ENCODE results near the gene MMP7.
A peak's percentile ranks its signal among the peaks of the same experiment; 100 is the strongest.

The MMP7 gene

DNA sequence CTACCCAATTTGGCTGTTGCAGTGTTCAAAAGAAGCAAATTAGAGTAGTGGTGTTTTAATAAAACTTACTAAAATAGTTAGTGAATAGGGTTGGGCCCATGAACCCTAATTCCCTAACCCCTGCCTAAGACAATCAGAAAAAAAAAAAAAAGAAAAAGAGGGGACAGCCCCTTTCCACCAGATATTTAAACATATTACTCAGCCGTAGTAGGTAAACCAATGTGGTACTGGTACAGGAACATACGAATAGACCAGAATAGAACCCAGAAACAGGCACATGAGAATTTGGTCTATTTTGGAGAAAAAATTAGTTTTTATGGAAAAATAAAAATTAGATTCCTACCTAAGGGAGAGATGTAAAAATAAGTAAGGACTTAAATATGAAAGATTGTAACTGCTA, 38.6 kb downstream of the MMP7 start:
- DNase-seq: no peak

DNA sequence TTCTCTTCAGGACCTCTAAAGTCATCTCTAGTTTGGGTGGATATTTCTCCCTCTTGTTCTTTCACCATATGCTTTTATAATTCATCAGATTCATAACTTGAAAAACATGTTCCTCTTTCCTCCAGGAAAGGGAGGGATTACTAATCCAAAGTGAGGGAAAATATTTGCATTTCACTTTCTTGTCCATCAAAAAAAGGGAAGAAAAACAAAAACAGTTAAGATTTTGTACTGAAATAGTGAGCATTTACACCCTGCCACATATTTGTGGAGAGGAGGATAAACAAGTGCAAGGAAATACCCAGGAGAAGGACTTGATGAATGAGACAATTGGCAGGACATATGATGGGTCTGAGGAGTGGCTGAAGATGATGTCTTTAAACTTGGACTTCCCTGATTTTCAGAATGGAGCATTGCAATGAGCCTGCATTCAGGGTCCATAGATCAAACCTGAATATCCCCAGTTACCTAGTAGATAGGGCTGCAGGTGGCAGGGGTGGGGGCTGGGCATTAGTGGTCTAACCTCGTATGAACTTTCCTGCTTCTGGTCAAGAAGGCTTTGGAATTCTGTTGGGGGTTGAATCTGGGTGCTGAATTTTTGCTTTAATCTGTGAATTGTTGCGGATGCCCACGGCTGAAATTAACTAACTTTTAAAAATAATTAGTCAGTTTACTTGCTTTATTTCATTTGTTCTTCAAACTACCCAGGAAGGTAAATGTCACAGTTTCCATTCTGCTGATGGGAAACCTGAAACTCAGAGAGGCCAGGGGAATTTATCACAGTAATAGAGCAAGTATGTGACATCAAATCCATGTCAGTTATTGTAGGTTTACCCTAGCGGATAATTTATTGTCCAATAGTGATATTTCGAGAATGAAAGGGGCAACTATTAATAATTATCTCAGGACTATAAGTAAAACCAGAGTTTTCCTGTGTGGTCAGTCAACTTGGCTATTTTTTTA, 41.1 kb downstream of the MMP7 start:
- no peak for DNase-seq

DNA sequence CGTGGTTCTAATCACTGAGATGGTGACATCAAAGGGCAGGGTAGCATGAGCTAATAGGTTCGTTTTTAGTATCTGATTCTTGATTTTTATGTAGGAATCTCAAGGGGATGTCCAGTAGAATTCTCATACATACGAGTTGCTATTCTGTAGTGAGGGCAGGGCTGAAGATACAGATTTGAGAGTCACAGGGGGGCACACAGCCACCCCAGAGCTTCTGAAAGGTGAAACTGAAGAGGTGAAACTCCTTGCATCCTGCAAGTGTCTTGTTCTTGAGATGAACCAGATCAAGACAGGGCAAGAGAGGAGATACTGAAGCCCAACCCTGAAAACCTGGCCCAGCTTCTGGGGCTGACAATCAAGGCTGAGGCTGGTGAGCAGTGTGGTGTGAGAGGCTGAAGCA, 42.3 kb downstream of the MMP7 start:
- DNase-seq: no peak

DNA sequence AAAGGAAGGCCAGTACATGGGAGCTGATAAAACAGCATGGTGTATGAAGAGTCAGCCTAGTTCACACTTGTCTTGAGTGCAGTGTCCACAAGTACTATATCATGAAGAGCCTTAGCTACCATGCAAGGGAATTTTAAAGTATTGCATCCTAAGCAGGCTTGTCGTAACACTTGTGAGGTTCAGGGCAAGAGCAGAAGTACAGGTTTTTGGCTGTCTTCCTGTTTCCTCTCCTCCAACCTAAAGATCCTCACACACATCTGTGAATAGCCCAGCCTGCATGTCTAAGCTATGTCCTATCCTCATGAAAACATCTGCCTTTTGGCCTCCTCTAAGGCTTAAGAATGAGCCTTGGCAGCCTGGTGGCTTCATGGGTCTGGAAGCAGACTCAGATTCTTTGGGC, 43.3 kb downstream of the MMP7 start:
- no peak for DNase-seq

DNA sequence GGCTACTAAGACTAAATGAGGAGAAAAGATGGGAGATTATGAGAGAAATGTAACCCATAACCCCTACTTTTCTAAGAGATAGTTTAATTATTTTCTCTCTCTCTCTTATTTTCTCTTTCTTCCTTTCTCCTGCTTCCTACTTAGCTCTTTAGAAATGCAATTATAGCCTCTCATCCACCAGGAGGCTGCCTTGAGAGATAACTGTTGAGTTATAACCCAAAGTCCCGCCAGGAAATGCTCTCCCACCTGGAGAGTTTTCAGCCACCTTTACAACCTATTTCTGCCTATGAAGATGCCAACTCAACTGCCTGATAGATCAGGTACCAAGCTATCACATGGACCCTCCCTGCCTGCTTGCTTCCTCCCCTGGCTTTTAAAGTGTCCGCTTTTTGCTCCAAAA, 44.0 kb downstream of the MMP7 start:
- no peak for DNase-seq

DNA sequence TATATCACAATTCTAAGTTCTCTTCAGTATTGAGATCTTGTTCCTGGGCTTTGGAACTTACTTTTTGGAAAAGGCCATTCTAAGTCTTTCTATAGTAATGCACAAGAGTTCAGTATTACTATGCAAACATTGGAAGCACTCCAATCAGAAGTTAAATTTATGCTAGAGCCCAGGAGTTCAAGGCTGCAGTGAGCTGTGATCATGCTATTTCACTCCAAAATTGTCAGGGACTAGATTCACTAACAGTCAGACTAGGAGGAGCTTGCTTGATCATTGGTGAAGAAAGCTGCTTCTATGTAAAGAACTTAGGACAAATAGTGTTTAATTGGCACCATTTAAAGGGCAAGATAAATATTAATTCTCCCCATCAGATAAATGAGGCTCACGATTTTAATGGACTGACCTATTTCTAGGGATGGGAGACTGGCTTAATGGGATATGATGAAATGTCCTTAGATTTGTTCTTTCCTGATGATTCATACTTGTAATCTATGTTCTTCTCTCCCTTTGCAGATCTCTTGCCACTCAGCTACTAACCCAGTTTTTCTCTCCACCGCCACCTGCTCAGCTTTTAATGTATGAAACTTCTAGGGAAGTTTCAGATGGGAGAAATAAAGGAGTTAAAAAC, 45.3 kb downstream of the MMP7 start:
- DNase-seq: no peak

DNA sequence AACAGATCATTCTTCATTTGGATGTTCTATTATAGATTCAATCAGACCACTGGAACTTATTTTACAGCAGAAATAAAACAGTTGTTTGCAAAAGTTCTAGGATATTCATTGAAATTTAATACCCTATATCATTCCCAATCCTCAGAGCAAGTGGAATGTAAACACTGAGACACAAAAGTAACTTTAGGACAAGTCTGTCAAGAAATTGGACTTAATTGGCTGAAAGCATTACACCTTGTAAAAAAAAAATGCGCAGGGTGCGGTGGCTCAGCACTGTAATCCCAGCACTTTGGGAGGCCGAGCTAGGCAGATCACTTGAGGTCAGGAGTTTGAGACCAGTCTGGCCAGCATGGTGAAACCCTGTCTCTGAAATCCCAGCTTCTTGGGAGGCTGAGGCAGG, 48.1 kb downstream of the MMP7 start:
- no peak for DNase-seq

DNA sequence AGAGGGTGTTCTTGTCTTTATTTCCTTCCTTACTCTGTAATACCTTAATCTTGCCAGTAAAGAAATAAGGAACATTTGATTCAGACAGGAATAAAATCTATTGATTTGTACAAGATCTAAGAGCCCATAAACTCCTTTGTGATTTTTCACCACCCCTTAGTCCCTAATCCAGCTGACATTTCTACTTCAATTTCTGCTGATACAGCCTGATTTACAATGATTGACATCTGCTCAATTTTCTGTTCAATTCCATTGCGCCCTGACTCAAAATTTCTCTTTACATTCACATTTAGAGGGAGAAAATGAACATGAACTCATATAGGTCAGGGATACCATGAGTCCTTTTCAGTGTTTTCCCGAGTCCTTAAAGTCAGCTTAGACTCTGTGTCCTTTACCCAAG, 50.8 kb downstream of the MMP7 start:
- DNase-seq: no peak

DNA sequence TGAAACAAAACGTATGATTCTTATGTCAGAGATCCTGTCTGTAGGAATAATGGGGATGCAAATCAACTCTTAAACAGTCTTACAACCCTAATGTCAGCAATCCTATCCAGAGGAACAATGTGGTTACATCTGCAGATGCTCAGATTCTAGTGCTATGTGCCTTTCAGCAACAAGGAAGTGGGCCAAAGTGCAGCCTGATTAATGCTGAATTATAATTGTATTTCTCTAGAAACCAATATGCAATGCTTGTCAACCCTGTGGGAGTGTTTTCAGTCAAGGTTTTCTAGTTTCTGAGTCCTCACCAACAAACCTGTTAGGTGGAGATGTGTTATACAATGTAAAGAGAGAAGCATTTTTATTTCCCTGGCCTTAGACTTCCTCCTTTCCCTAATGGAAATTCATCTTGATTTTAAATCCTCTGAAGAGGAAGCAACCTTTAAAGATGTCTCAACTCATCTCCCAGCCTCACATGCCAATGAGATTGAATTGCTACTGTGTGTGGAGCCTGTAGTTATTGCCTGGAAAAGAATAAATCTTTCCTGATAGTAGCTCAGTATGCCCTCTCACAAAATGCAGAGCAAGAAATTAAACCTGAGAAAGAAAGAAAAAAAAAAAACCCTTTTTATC, 51.8 kb downstream of the MMP7 start:
- no peak for DNase-seq

DNA sequence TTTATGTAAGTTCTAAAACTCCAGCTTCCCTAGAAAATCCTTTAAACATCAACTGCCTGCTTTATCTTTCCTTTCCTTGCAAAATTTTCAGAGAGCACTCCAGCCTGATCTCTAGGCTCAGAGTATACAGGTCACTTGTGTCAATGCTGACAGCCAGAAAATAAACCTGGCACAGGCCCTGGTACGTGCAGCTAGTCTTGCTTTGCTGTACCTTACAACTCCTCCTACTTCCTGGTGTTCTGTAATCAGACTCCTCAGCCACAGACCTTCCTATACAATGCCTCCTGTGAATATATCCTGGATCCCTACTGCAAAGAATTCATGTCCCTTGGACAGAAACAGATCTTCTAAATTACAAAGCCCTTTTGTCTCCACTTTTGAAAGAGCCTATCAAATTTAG, 53.7 kb downstream of the MMP7 start:
- DNase-seq: peak; percentile 13

DNA sequence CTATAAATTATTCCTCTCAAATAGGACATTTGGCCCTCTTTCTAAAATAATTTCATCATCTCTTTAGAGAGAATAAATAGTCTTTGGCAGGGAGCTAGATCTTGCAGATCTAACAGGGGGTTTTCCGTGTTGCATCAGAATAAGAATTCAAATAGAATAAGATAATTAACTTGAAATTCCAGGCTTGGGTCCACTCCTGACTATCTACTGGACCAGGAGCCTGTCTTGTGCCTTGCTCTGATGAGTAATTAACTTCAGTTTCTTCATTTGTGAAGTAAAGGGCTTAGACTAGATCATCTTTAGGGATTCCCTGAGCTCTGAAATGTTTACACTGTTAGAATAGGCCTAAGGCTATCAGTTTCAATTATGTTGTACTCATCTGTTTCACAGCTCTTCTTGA, 54.5 kb downstream of the MMP7 start:
- DNase-seq: peak; percentile 35

DNA sequence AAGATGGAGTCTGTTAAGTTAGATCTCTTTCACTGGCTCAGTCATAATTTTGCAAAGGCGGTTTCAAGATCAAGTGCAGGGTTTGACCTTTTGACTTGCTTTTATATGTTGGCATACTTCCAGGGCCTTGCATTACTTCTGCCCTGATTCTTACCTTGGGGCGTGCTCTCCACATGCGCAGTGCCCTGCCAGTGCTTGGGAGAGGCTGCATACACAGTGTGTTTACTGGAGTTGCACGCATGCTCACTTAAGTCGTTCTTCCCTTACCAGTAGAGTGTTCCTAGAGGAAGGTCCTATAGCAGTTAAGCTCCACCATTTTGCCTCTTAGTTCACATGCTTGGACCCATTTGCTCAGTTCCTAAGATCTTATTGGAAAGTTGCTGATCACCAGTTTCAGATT, 57.0 kb downstream of the MMP7 start:
- DNase-seq: no peak

DNA sequence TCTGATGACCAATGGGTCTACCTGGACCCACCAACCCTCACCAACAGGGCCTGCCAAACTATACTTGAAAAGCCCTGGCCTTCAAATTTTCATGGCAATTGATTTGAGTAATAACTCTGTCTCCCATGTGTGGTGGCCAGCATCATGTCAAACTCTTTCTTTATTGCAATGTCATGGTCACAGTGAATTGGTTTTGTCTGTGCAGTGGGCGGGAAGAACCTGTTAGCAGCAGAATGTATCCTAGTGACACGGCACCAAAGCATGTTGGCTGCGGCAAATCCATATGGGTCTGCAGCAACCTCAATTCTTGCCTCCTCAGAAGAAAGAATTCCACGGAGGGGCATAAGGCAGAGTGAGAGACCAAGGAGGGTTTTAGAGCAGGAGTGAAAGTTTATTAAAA, 58.4 kb downstream of the MMP7 start:
- DNase-seq: no peak

DNA sequence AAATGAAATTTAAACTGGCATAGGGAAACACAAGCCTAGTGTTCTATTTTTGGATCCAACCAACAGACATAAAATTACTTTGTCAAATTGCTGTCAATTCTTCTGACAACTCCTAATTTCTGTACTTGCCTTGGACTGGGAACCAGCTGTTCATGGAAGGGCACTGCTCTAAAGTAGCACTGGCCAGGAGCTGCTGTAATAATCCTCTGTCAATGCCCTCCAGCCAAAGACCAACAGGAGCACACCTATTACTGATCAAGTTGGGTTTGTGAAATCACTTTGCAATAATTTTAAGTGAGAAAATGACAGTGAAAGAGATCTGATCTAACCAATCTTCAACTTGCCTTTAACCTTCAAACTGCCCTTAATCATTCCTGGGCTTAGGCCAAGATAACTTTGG, 59.1 kb downstream of the MMP7 start:
- no peak for DNase-seq

All from fibroblast of skin of right quadriceps (primary cell).